Colon (tissue), 2 donors: ENCODE measurements around the gene TRAK1.

Experiments used
- FAIRE-seq: peaks from 2 replicates; lab custom pipeline; 2012; peaks lifted over from hg19 to GRCh38; lab: Jason Lieb, UNC
- donor health status: control.
- donor health status: control.

The TRAK1 gene

DNA sequence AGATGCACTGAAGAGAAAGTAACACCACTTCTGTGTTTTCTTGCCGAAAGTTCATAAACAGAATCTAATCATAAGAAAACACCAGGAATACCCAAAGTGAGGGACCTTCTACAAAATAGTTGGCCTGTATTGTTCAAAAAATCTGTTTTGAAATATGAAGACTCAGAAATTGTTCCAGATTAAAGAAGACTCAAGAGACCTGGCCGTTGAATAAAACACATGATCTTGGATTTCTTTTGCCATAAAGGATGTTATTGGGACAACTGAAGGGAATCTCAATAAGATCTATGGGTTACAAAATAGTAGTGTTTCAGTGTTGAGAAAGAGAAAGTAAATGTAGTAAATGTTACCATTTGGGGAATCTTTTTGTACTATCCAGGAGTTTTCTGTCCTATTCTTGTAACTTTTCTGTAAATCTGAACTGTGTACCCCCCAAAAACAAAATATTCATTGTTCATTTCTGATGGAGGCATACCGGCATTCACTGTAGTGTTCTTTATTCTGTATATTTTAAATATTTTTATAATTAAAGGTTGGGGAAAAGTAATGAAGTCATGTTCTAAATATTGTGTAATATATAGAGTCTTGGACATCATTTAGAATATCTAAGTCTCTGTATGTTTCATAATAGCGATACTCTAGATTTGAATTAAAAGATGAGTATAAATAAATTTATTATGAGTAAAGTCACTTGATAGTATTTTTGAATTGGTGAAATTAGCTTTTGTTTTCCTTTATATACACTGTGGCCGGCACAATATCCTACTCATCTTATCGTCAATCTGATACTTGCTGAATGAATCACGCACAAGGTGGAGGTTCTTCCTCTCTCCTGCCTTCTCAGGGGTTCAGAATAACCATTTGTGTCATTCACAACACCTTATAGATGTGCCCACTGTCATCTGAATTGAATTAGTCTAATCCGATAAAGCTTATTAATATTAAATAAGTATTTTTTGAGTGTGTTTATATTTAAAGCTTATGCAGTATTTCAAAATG lies 66.7 kb downstream of the TRAK1 start:
- no peak for FAIRE-seq

GRCh38 chr3:42159147-42159546 lies 68.0 kb downstream of the TRAK1 start:
- no peak for FAIRE-seq

GRCh38 chr3:42159706-42160472 lies 68.7 kb downstream of the TRAK1 start:
- no peak for FAIRE-seq

- no peak for FAIRE-seq
Measured at GRCh38 chr3:42161050-42161935, 70.1 kb downstream of the TRAK1 start.

GRCh38 chr3:42162462-42162861 lies 71.3 kb downstream of the TRAK1 start:
- FAIRE-seq = no peak

DNA sequence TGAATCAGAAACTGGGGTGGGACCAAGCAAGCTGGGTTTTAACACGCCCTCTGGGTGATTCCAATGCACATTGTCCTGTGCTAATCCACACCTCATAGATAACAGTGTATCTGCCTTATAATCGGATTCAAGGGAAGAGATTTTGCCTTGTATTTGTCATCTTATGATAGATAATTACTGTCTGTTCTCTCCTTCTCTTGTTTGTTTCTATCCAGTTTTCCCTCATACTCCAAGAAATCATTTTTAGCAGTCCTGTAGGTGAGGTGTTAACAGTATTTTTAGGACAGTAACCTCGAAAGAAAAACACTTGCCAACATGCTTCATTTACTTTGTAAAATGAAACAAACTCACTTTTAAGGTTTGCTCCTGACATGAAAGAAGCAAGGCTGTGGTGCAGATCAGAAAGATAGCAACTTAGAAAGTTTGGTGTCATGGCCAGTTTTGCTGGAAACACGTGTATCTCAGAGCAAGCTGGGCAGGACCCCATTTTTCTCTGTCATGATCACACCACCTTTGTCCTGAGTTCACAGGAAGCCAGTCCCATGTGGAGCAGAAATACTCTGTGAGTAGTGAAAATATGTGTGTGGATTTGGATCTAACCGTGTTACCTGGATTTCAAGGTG lies 72.6 kb downstream of the TRAK1 start:
- FAIRE-seq = no peak

DNA sequence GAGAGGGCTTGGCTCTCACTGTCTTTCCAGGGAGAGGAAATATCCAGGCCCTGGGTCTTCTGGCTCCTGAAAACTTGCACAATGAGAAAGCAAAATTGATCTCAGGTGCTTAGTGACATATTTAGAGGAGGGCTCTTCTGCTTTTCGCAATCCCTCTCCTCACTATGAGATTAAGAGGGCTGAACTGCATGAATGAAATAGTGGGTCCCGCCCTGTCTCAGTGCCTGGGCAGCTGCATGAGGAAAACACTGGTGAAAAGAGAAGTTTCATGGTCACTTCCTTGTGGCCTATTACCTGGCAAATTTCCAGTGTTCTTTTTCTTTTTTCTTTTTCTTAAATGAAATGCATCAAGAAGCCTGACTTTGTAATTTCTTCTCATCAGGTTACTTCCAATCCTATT lies 73.5 kb downstream of the TRAK1 start:
- FAIRE-seq = no peak

DNA sequence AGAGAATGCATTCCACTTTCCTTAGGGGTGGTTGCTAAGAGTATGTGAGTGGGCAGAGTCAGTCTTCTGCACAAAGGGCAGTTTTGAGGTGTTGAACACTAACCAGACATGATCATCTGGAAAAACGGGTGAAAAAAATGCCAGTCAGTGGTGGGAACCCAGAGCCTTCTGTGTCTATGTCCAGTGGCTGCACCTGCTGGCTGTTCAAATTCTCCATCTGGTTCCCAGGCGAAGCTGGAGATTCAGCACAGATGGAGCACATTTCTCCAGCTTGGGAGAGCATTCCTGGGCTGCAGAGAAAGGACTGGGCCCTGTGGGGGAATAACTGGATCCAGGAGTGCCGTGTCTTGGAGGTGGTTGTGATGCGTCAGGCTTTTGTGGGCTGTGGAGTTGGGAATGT lies 74.1 kb downstream of the TRAK1 start:
- FAIRE-seq = no peak

- FAIRE-seq = no peak
Measured at GRCh38 chr3:42166214-42166613, 75.1 kb downstream of the TRAK1 start.

- no peak for FAIRE-seq
Measured at GRCh38 chr3:42166662-42167300, 75.6 kb downstream of the TRAK1 start.

DNA sequence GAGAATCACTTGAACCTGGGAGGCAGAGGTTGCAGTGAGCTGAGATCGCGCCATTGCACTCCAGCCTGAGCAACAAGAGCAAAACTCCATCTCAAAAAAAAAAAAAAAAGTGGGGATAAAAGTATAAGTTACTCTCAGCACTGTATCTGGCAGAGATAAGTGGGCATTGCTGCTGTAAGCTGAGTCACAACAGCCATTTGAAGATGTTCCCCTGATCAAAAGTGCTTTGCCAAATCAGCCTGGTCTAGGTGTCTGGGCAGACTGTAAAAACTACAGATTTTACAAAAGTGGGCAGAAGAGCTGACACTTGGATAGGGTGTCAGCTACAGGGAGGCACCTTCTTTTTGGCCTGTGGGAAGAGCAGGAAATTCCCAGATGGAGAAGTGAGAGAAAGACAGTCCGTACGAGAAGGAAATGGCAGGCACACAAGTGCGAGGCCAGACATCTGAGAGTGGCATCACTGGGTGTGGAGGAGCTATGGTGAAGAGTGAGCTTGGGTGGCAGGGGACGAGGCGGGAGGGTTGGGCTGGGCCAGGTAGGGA lies 78.5 kb downstream of the TRAK1 start:
- no peak for FAIRE-seq

DNA sequence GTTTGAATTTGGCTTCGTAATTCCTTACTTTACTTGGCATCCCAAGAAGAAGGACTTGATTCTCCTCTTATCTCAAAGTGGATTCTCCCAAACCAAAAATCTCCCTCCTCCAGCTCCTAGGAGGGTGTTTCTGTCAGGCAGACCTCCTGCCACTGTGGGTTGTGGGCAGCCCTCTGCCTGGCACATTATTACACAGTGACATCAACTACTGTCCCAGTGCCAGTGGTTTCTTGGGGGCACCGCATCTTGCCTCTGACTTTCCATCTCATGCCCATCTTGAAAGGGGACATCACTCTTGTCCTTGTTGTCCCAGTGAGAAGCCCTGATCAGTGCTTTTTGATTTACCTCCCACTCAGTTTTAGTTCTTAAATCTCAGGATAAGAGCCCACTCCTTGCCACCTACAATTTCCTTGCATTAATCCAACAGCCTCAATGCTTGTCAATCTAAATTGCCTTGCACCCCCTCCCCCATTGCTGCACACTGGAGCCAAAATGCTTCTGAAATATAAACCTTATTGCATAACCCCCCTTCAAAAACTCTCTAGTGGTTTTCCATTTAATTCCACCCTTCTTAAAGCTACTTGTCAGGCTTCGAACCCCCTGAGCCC lies 81.0 kb downstream of the TRAK1 start:
- FAIRE-seq = no peak

GRCh38 chr3:42173307-42173706 lies 82.2 kb downstream of the TRAK1 start:
- no peak for FAIRE-seq

GRCh38 chr3:42174679-42175385 lies 83.7 kb downstream of the TRAK1 start:
- no peak for FAIRE-seq

DNA sequence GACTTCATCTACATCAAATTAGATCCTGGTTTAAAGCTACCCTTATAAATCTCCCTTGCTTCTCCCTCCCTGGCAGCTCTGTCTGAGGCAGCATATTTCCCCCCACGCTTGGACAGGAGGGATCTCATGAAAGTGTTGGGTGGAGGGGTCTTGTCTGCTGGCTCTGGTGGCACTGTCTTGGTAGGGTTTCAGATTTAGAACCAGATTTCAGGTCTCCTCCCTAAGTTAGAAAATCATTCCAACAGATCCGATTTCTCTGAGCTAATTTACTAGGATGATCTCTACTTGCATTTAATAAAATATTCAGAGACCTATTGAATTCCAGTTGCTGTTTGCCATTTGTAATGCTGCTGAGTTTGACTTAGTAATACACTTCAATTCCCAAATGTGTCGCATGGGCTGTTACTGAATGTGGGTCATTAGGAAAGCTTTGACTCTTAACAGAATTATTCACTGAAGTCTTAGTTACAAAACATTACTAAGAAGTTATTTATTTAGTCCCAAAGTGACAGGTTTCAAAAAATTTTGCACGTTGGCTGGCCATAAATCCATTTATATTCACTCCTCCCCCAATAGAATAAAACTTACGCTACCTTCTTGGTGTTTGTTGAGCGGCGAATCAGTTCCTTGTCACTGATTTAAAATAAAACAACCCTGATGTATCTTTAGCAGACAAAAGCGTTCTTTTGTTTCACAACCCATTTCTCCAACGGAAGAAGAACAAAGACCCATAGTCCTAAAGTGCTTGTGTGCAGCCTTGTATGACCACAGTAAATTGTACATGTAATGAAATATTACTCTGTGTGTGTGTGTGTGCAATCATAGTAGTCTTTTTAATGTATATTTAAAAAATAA lies 84.5 kb downstream of the TRAK1 start:
- FAIRE-seq = no peak

DNA sequence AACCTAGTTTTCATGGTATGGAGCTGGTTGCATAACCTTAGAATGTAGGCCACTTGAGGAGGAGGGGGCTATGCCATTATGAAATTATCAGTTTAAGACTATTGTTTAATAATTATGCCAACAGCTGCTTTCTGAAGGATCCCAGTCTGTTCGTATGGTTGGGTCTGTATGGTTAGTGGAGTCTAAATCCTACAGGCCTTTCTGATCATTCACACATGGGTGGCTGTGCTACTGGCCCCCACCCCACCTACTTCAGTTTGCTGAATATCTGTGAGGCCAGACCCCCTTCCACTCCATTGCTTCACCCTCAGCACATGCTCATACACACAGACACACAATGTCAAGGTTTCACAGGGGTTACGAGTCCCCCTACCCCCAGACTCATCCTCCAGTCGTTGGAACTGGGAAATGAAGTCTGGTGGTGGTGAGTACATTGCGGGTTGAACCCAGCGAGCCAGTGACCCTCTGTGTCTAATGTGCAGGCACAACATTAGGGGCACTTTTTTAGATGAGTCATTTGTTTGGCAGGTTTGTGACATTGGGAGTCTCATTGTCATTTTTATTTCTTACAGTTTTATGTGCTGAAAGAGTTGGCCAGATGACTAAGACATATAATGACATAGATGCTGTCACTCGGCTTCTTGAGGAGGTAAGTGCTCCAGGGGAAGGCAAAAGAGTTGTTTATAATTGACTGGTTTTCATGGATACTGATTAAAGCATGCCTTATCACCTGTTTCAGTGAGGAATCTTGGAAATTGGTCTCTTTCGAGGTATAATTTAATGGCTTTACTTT lies 85.3 kb downstream of the TRAK1 start:
- FAIRE-seq = no peak

DNA sequence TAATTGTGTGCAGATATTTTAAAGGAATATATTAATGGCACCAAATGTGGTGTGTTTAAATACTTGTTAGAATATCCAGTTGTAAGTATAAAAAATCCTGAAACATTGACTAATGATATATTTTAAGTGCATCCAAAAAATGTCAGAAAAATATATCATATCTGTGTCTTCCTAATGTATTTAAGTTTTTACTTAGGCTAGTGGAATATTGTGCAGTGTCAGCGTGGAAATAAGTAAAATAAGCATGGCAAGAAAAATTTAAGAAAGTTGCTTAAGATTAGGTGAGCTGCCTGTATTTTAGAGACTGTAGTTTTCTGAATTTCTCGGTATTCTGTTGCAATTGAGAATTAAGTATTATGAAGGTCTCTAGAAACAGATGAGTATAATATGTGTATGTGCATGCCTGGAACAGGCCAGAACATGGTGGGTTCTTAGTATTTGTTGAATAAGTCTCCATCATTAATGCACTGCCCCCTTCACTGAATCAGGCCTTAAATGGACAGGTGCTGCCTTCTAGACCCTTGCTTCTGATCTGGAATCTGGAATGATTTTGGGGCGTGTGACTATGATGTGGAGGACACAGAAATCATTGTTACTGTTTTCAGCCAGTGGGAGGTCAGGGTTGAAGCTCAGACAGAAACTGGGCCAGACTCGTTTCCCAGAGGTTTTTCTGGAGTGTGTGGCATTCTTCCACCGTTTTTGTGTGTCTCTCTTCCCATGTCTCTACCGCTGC lies 86.1 kb downstream of the TRAK1 start:
- no peak for FAIRE-seq
